ENCODE measurements around the gene TCHH.

GRCh38 chr1:152159144-152159543, 43.9 kb upstream of the TCHH start, which contains the start of gene RPTN:
- TF ChIP-seq EP300 (IDR thresholded peaks at IDR 0.05; ENCODE audit: borderline replicate concordance) (no peak), EGR1 (IDR thresholded peaks at IDR 0.05) (no peak)
